H7 (cell line): ENCODE results near the gene POLR3E. TPM values are rescaled to one million over a fixed set of nuclear protein-coding genes. Genes with fewer than 3 reads are reported as not detected.
"Not testable (repeated sequence)": the region's sequence is repeated elsewhere in the genome, so short reads cannot be mapped to it uniquely, and the experiment has no call there.

ENCODE experiments used
- DNase-seq: peaks from one replicate; pipeline ENCODE4 v3.0.0; 2012
- H3K27me3 ChIP-seq: 2 replicates; pipeline ENCODE4 v1.6.0; 2011; ENCODE audit warnings: mild to moderate bottlenecking, low read length; ENCODE audit not compliant: control insufficient read depth, insufficient read depth
- H3K36me3 ChIP-seq: replicated peaks from 2 replicates; pipeline ENCODE4 v1.5.1; 2011; ENCODE audit warnings: low read length; ENCODE audit not compliant: control insufficient read depth, insufficient read depth
- H3K4me3 ChIP-seq: 2 replicates; pipeline ENCODE4 v1.5.1; 2011; ENCODE audit warnings: low read depth, mild to moderate bottlenecking, control low read depth, low read length, moderate library complexity; ENCODE audit not compliant: insufficient read depth
- total RNA-seq: library from RNA; depleted of rRNA; stranded (reverse); fragments of >200 nt; shearing (Covaris generic); gene quantifications from 2 replicates; pipeline ENCODE4 v1.2.3, GENCODE V29; 2014

POLR3E gene
- total RNA-seq, 1 experiment from 2014 or later = 91.5 TPM

- Histone ChIP-seq H3K4me3 (no peak overlapping the region), H3K27me3 (no peaks in the 10 kb centered on the region), H3K36me3 (peaks cover 12% of the 10 kb centered on the region)
- no peak for DNase-seq
These were observed 69.7 kb downstream of the POLR3E start for GRCh38 chr16:22366889-22367288.

GRCh38 chr16:22368200-22368826 is 71.1 kb downstream of the POLR3E start:
- H3K36me3 ChIP-seq = peaks cover 14% of the 10 kb centered on the region
- DNase-seq, H3K27me3 ChIP-seq, H3K4me3 ChIP-seq: not testable (repeated sequence)

DNA sequence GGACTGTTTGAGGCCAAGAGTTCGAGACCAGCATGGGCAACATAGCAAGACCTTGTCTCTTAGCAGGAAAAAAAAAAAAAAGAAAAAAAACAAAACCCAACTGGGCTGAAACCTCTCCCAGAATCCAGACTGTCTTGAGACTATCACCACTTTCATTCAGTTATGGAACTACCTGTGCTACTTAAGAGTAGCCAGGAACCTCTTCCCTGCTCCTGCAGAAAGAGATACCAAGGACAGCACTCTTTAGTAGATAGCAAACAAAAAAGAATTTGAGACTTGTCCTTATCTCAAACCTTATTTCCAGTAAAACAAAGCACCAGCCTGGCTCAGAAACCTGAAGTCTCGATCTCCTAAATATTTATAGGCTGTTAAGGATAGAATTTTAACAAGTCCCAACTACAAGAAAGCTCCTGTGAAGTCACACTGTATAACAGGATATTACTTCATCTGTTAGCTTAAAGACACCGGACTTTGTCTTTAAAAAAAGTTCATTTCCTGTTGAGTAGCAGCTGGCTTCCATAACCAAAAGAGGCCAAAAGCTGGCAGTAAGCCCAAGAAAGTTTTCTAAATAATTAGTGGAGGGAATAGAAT is 72.1 kb downstream of the POLR3E start:
- no peak for DNase-seq
- peaks cover 8% of the 10 kb centered on the region for H3K36me3 ChIP-seq
- H3K4me3 ChIP-seq = no peak overlapping the region
- no peaks in the 10 kb centered on the region for H3K27me3 ChIP-seq

- no peak for DNase-seq
- no peak overlapping the region for H3K4me3 ChIP-seq
- H3K36me3 ChIP-seq = 0 out of 2 replicates have a peak, but pooled peaks cover 4% of the 10 kb centered on the region
- H3K27me3 ChIP-seq = no peaks in the 10 kb centered on the region
These were observed 73.0 kb downstream of the POLR3E start for GRCh38 chr16:22370038-22370820.

GRCh38 chr16:22372882-22373661 is 75.9 kb downstream of the POLR3E start:
- Histone ChIP-seq H3K27me3 (no peaks in the 10 kb centered on the region), H3K4me3 (peak overlapping the region; percentile 82), H3K36me3 (0 out of 2 replicates have a peak, but pooled peaks cover 4% of the 10 kb centered on the region)
- DNase-seq = no peak

DNA sequence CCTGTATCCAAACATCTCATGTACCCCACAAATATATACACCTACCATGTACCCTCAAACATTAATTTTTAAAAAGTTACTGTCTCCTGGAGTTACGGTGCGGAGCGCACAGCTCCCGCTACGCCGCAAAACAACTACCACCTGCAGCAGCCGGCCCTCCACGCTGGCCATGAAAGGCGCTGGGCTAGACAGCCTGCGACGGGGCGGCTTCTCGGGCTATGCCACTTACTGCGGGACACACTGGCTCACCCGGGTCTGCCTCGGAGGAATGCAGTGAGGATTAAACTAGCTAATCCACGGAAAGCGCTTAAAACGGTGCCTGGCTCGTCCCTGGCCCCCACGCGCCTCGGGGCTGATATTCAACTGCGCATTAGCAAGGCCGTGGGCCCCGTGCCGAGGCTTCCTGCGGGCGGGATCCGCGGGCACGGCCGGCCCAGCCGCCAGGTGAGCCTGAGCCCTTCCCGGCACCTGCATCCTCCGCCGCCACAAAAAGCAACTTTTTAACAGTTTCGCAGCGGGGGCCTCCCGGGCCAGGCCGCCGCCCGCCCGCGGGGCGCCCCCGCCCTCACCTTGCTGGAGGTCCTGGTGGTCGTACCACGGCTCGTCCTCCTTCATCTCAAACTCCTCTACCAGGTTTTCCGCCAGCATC is 76.6 kb downstream of the POLR3E start:
- H3K27me3 ChIP-seq = no peaks in the 10 kb centered on the region
- peak; percentile 55 for DNase-seq
- H3K4me3 ChIP-seq = peak overlapping the region; percentile 82
- 0 out of 2 replicates have a peak, but pooled peaks cover 4% of the 10 kb centered on the region for H3K36me3 ChIP-seq

GRCh38 chr16:22374311-22375116 is 77.3 kb downstream of the POLR3E start, which contains the start of gene CDR2:
TSS of gene CDR2 (minus strand) at chr16:22374619. CDS start at chr16:22374309, 310 bp downstream.
- 0 out of 2 replicates have a peak, but pooled peaks cover 4% of the 10 kb centered on the region for H3K36me3 ChIP-seq
- peak within 1 kb of the TSS; percentile 82 for H3K4me3 ChIP-seq
- peak; percentile 100 for DNase-seq
- no peaks in the 10 kb centered on the region for H3K27me3 ChIP-seq

- H3K4me3 ChIP-seq = peak overlapping the region; percentile 79
- H3K36me3 ChIP-seq = 0 out of 2 replicates have a peak, but pooled peaks cover 4% of the 10 kb centered on the region
- no peak for DNase-seq
- H3K27me3 ChIP-seq = no peaks in the 10 kb centered on the region
These were observed 78.1 kb downstream of the POLR3E start for GRCh38 chr16:22375117-22375962.

DNA sequence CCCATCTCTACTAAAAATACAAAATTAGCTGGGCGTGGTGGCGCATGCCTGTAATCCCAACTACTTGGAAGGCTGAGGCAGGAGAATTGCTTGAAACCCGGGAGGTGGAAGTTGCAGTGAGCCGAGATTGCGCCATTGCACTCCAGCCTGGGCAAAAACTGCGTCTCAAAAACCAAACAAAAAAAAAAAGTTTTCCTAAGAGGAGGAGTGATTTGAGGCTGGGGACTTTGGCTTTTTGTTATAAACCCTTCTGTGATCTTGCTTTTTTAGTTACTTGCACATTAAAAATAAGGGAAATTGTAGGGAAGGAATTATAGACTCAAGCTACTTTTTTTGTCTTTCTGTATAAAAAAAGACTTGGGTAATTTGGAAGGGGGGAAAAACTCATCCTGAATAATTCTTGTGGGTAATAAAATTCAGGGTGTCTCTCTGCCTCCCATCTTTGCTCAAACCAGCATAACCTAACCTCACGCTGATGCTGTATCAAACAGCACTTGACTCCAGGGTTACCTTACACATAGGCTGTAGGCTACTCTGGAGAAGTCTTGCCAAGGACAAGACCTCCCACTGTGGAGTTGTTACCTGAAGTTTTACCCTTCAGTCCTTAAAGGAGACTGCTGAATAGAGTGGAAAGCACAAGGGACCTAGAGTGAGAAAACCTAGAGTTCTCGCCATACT is 78.9 kb downstream of the POLR3E start:
- no peak overlapping the region for H3K4me3 ChIP-seq
- no peaks in the 10 kb centered on the region for H3K27me3 ChIP-seq
- H3K36me3 ChIP-seq = 0 out of 2 replicates have a peak, but pooled peaks cover 4% of the 10 kb centered on the region
- DNase-seq = no peak

GRCh38 chr16:22379656-22380055 is 82.4 kb downstream of the POLR3E start:
- no peak for DNase-seq
- H3K4me3 ChIP-seq = no peak overlapping the region
- no peaks in the 10 kb centered on the region for H3K36me3 ChIP-seq
- H3K27me3 ChIP-seq = no peaks in the 10 kb centered on the region

DNA sequence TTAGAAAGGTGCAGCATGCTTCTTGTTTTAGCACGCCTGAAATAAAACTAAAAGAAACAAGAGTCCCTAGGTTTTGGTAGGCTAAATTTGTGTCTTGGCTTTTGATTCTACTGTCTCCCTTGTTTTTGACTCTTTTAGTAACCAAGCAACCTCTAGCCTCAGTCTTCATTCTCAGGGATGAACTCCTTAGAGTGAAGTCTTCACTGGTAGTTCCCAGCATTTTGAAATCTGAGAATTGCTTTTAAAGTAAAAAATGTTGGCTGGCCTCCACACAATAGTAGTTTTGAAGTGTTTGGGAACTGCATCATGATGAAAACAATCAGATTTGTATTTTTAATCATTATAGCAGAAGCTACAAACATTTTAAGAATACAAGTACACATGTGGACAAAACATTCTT is 83.3 kb downstream of the POLR3E start:
- Histone ChIP-seq H3K4me3 (no peak overlapping the region), H3K36me3 (no peaks in the 10 kb centered on the region), H3K27me3 (no peaks in the 10 kb centered on the region)
- DNase-seq = no peak

DNA sequence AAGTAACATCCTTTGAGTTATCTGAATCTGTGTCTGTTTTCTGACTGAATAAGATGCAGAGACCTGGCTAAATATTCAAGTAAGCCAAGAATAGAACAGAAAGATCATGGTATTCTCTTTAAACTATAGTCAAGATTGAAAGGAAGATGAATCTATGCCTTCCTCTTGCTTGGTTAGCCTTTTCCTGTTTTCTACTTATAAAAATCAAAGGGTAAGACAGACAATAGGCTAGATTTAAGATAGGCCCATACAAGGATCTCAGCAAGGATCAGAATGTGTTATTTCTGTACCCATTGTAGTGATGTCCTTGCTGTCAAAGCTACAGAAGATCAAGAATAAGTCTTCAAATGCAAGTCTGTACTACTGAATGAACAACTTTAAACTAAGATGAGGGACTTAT is 84.2 kb downstream of the POLR3E start:
- no peaks in the 10 kb centered on the region for H3K27me3 ChIP-seq
- no peaks in the 10 kb centered on the region for H3K36me3 ChIP-seq

More for the DNA sequence above, 84.2 kb downstream of the POLR3E start:
- H3K4me3 ChIP-seq = no peak overlapping the region
- no peak for DNase-seq
